GM12878 (cell line): ENCODE results near the gene PTPN5. TPM values are rescaled to one million over a fixed set of nuclear protein-coding genes. Genes with fewer than 3 reads are reported as not detected.

Experiments
- ATAC-seq: fragments of 200-7000 bp; cut with Tn5 transposase; 3 replicates; pipeline ENCODE4 v1.9.1; 2020; ENCODE audit warnings: mild to moderate bottlenecking, moderate library complexity
- BruUV-seq: library from RNA; stranded (reverse); fragments of 400-500 nt; replicated peaks from 2 replicates; lab custom pipeline; 2021; lab: Mats Ljungman, UMichigan
- CTCF ChIA-PET: fragments of 300-600 bp; sonication (Branson Sonifier 250); formaldehyde crosslinking; extraction: SDS; loops from one replicate; lab custom pipeline; 2021; ENCODE audit warnings: inconsistent platforms; lab: Yijun Ruan, JAX
- POLR2A ChIA-PET: fragments of 350-600 bp; formaldehyde crosslinking; extraction: SDS; loops from one replicate; lab custom pipeline; 2021; ENCODE audit warnings: inconsistent platforms; lab: Charles Lee
- RAD21 ChIA-PET: fragments of 300-600 bp; sonication (Branson Sonifier 250); formaldehyde crosslinking; loops from one replicate; lab custom pipeline; 2023; ENCODE audit warnings: antibody characterized with exemption; ENCODE audit not compliant: unreplicated experiment; lab: Charles Lee
- SMC1A ChIA-PET: fragments of 300-600 bp; sonication (Branson Sonifier 250); formaldehyde crosslinking; loops from one replicate; lab custom pipeline; 2023; ENCODE audit not compliant: unreplicated experiment, uncharacterized antibody; lab: Charles Lee
- DNase-seq: peaks from one replicate; pipeline ENCODE4 v3.0.0-alpha.2; 2011; ENCODE audit warnings: low read depth, low spot score
- FAIRE-seq: peaks from 3 replicates; lab custom pipeline; 2011; peaks lifted over from hg19 to GRCh38; lab: Jason Lieb, UNC
- H2AFZ ChIP-seq: 2 replicates; pipeline ENCODE4 v1.6.0; 2011; ENCODE audit warnings: low read depth, low read length, control low read depth; ENCODE audit not compliant: control insufficient read depth
- H3K27ac ChIP-seq: 2 replicates; pipeline ENCODE4 v1.5.1; 2011; ENCODE audit warnings: control low read depth; ENCODE audit not compliant: control insufficient read depth, insufficient read depth
- H3K27me3 ChIP-seq, 2 experiments: replicated peaks in 1 of 2; 2 replicates each; pipeline versions ENCODE4 v1.6.0 to v1.6.1; 2011; ENCODE audit warnings: low read length in 1 of 2; ENCODE audit not compliant: control insufficient read depth in 2 of 2, insufficient read depth in 2 of 2
- H3K36me3 ChIP-seq, 2 experiments: 2 replicates each; pipeline ENCODE4 v1.5.1; 2011; ENCODE audit warnings: low read length in 1 of 2; ENCODE audit not compliant: control insufficient read depth in 2 of 2, insufficient read depth in 2 of 2
- H3K4me1 ChIP-seq: 2 replicates; pipeline ENCODE4 v1.6.1; 2011; ENCODE audit warnings: mild to moderate bottlenecking, low read length, moderate library complexity, mixed read lengths; ENCODE audit not compliant: control insufficient read depth, insufficient read depth
- H3K4me2 ChIP-seq: 2 replicates; pipeline ENCODE4 v1.6.0; 2011; ENCODE audit warnings: control low read depth; ENCODE audit not compliant: control insufficient read depth, insufficient read depth
- H3K4me3 ChIP-seq: fragments of 200-600 bp; sonication (generic); 2 replicates; pipeline ENCODE4 v1.5.1; 2016
- H3K79me2 ChIP-seq: 2 replicates; pipeline ENCODE4 v1.6.0; 2011; ENCODE audit warnings: low read length; ENCODE audit not compliant: control insufficient read depth, insufficient read depth
- H3K9ac ChIP-seq: 2 replicates; pipeline ENCODE4 v1.8.0; 2011; ENCODE audit warnings: low read length, control low read depth, mixed read lengths; ENCODE audit not compliant: control insufficient read depth, insufficient read depth
- H3K9me3 ChIP-seq: replicated peaks from 3 replicates; pipeline ENCODE4 v1.5.1; 2011; ENCODE audit warnings: mild to moderate bottlenecking, low read length; ENCODE audit not compliant: control insufficient read depth, insufficient read depth
- H4K20me1 ChIP-seq: 2 replicates; pipeline ENCODE4 v1.6.0; 2011; ENCODE audit not compliant: control insufficient read depth, insufficient read depth
- ETV6 ChIP-seq, 2 experiments: fragments of 450-650 bp in 1 of 2; IDR thresholded peaks in 1 of 2; conservative IDR thresholded peaks in 1 of 2; 2 replicates each; pipeline ENCODE4 v1.6.1; 2014; ENCODE audit warnings: antibody characterized with exemption in 1 of 2, borderline replicate concordance in 1 of 2, low read depth in 1 of 2, mild to moderate bottlenecking in 1 of 2, moderate library complexity in 1 of 2
- FOS ChIP-seq: IDR thresholded peaks from 3 replicates; pipeline ENCODE4 v1.6.1; 2011; ENCODE audit warnings: borderline replicate concordance; ENCODE audit not compliant: insufficient read length; ENCODE audit errors: extremely low read depth
- GABPA ChIP-seq: IDR thresholded peaks from 2 replicates; pipeline ENCODE4 v1.6.1; 2014; ENCODE audit warnings: antibody characterized with exemption, low read depth, mild to moderate bottlenecking, inconsistent platforms
- LARP7 ChIP-seq: fragments of 450-650 bp; IDR thresholded peaks from 2 replicates; pipeline ENCODE4 v1.6.1; 2017; ENCODE audit warnings: mild to moderate bottlenecking
- NFYB ChIP-seq: IDR thresholded peaks from 2 replicates; pipeline ENCODE4 v1.6.1; 2011; ENCODE audit warnings: low read depth, mild to moderate bottlenecking, low read length, improper control_type of control experiment, moderate library complexity; ENCODE audit not compliant: insufficient read depth
- RELA ChIP-seq: fragments of 450-650 bp; IDR thresholded peaks from 2 replicates; pipeline ENCODE4 v1.8.0; 2014; ENCODE audit warnings: borderline replicate concordance; ENCODE audit not compliant: partially characterized antibody
- SIX5 ChIP-seq: IDR thresholded peaks from 2 replicates; pipeline ENCODE4 v1.6.1; 2011; ENCODE audit warnings: mild to moderate bottlenecking, low read depth, low read length, moderate library complexity; ENCODE audit not compliant: severe bottlenecking
- SP1 ChIP-seq: IDR thresholded peaks from one replicate; pipeline ENCODE4 v1.6.1; 2011; ENCODE audit warnings: low read depth, low read length
- SUZ12 ChIP-seq: fragments of 200-600 bp; sonication (generic); IDR thresholded peaks from one replicate; pipeline ENCODE4 v1.6.1; 2018; ENCODE audit warnings: antibody characterized with exemption, mild to moderate bottlenecking; ENCODE audit not compliant: unreplicated experiment
- whole genome bisulfite sequencing: methylation state at CpG from one replicate; pipeline ENCODE4 v1.1.6; 2016; ENCODE audit warnings: low lambda C conversion rate; ENCODE audit not compliant: insufficient replicate concordance, insufficient coverage; ENCODE audit errors: missing lambda C conversion rate; 5-methylcytosine and 5-hydroxymethylcytosine counted together
- in situ Hi-C: fragments of 300-500 bp; cut with MboI; formaldehyde crosslinking; loops from 9 replicates; pipeline ENCODE4 v1.14.3; 2018; ENCODE audit warnings: mixed read lengths
- intact Hi-C: fragments of 100-400 bp; cut with micrococcal nuclease; formaldehyde crosslinking; loops from one replicate; pipeline ENCODE4 v1.14.2; 2022; ENCODE audit not compliant: unreplicated experiment
- polyA plus RNA-seq, 11 experiments: library from polyadenylated mRNA; depleted of rRNA in 4 of 11; unstranded in 6 of 11; stranded (reverse) in 5 of 11; fragments of >200 nt; fragmentation: Nextera tagmentation in 4 of 11; fragmentation: Illumina TruSeq in 1 of 11; extraction: Ambion mirVana in 4 of 11; extraction: Trizol in 1 of 11; gene quantifications; 1 replicate in 1 of 11; 2 replicates in 10 of 11; pipeline versions ENCODE4 v1.2.1 to v1.2.3, GENCODE V29; 2011 to 2016; ENCODE audit warnings: inconsistent platforms in 2 of 11, missing spikeins in 2 of 11, low read depth in 1 of 11
- total RNA-seq, 4 experiments: library from RNA; depleted of rRNA in 3 of 4; stranded (reverse); fragments of >200 nt in 3 of 4; fragmentation: Illumina TruSeq in 1 of 4; extraction: Trizol in 1 of 4; gene quantifications; 2 replicates each; pipeline versions ENCODE4 v1.2.1 to v1.2.3, GENCODE V29; 2013 to 2021
- TF ChIP-seq, protein P1 (sequence below): fragments of 450-650 bp; IDR thresholded peaks from 2 replicates; pipeline ENCODE4 v1.6.1; 2017; ENCODE audit warnings: antibody characterized with exemption, mild to moderate bottlenecking, moderate library complexity
- TF ChIP-seq, protein P2 (sequence below), 3 experiments: IDR thresholded peaks in 2 of 3; conservative IDR thresholded peaks in 1 of 3; 2 replicates each; pipeline ENCODE4 v1.5.1; 2011; ENCODE audit warnings: low read depth in 3 of 3, low read length in 3 of 3, mild to moderate bottlenecking in 3 of 3, control low read depth in 2 of 3, moderate library complexity in 2 of 3, inconsistent platforms in 1 of 3, mixed read lengths in 1 of 3; ENCODE audit not compliant: control insufficient read depth in 2 of 3, insufficient read depth in 1 of 3; ENCODE audit errors: extremely low read depth in 1 of 3

The PTPN5 gene
- total and polyA plus RNA-seq, 10 of the 15 experiments (the other 5 are each of a cell fraction or from before 2014, with no cell fraction given): 0.04 to 0.06 (median 0.05) TPM; not detected in 7

DNA sequence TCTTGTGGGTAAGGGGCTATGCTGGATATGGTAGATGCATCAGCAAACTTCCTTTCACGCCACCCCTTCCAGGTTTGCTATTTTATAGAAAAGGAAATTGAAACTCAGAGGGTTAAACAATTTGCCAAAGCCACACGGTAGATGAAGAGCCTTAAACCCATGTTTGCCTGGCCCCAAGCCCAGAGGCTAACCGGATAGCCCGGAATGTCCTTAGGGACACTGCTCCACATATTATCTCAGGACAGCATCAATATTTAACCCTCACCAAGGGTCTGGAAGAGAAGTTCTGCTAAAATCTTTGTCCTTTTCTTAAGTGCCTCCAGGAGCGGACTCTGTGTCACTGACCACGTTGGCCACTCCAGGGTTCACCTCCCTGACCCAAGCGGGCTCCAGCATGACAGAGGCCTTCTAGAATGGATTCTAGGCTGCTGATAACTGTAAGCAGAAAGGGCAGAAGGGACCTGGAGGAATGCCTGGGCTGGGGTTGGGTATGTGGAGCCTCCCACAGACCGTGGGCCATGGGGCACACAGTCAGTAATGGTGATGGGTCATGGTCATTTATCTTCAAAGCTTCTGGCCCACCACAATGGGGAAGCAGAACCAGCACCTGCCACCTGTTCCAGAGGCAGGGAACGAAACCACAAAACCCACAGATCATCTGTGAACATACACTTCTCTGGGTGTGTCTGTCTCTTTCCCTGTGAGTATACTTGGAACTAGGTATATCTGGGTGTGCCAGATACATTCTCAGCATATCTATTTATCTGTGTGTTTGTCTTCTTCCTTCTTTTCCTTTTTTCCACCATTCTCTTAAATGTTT is 98.4 kb downstream of the PTPN5 start:
- ChIA-PET POLR2A (no interaction called here), CTCF (no interaction called here), RAD21 (no interaction called here)
- no peak overlapping the region for H2AFZ ChIP-seq
- H3K36me3 ChIP-seq: no peaks in the 10 kb centered on the region
- no peak overlapping the region for H3K4me2 ChIP-seq
- H3K9ac ChIP-seq: no peak overlapping the region
- WGBS: 58% methylated on average over 8 of the region's 9 CpGs
- no peak overlapping the region for H3K4me3 ChIP-seq
- intact Hi-C loops: no loop called here
- no peaks in the 10 kb centered on the region for H3K4me1 ChIP-seq
- in situ Hi-C loops: no loop called here
- no peak for FAIRE-seq
- TF ChIP-seq SP1: no peak
- no peak for TF ChIP-seq SUZ12
- TF ChIP-seq, protein P1, sequence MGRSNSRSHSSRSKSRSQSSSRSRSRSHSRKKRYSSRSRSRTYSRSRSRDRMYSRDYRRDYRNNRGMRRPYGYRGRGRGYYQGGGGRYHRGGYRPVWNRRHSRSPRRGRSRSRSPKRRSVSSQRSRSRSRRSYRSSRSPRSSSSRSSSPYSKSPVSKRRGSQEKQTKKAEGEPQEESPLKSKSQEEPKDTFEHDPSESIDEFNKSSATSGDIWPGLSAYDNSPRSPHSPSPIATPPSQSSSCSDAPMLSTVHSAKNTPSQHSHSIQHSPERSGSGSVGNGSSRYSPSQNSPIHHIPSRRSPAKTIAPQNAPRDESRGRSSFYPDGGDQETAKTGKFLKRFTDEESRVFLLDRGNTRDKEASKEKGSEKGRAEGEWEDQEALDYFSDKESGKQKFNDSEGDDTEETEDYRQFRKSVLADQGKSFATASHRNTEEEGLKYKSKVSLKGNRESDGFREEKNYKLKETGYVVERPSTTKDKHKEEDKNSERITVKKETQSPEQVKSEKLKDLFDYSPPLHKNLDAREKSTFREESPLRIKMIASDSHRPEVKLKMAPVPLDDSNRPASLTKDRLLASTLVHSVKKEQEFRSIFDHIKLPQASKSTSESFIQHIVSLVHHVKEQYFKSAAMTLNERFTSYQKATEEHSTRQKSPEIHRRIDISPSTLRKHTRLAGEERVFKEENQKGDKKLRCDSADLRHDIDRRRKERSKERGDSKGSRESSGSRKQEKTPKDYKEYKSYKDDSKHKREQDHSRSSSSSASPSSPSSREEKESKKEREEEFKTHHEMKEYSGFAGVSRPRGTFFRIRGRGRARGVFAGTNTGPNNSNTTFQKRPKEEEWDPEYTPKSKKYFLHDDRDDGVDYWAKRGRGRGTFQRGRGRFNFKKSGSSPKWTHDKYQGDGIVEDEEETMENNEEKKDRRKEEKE: no peak
- TF ChIP-seq NFYB: no peak
- TF ChIP-seq SIX5: no peak
- TF ChIP-seq LARP7: no peak
- TF ChIP-seq ETV6 (conservative IDR thresholded peaks at IDR 0.05 in 1 of 2, IDR thresholded peaks at IDR 0.05 in 1 of 2; ENCODE audit: borderline replicate concordance in 1 of 2, low read depth in 1 of 2): no peak
- no peak for TF ChIP-seq RELA
- TF ChIP-seq, protein P2, sequence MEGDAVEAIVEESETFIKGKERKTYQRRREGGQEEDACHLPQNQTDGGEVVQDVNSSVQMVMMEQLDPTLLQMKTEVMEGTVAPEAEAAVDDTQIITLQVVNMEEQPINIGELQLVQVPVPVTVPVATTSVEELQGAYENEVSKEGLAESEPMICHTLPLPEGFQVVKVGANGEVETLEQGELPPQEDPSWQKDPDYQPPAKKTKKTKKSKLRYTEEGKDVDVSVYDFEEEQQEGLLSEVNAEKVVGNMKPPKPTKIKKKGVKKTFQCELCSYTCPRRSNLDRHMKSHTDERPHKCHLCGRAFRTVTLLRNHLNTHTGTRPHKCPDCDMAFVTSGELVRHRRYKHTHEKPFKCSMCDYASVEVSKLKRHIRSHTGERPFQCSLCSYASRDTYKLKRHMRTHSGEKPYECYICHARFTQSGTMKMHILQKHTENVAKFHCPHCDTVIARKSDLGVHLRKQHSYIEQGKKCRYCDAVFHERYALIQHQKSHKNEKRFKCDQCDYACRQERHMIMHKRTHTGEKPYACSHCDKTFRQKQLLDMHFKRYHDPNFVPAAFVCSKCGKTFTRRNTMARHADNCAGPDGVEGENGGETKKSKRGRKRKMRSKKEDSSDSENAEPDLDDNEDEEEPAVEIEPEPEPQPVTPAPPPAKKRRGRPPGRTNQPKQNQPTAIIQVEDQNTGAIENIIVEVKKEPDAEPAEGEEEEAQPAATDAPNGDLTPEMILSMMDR (IDR thresholded peaks at IDR 0.05 in 2 of 3, conservative IDR thresholded peaks at IDR 0.05 in 1 of 3; ENCODE audit: control insufficient read depth in 2 of 3, extremely low read depth in 1 of 3, insufficient read depth in 1 of 3, low read depth in 3 of 3, low read length in 3 of 3): no peak
- no peak for TF ChIP-seq GABPA
- no peak for TF ChIP-seq FOS
- TF ChIP-seq, all 136 proteins: peak for 0
- Histone ChIP-seq H3K27me3 (no peaks in the 10 kb centered on the region), H3K9me3 (no peaks in the 10 kb centered on the region), H3K27ac (no peak overlapping the region), H3K79me2 (no peaks in the 10 kb centered on the region), H4K20me1 (no peaks in the 10 kb centered on the region)
- DNase-seq: no peak
- SMC1A ChIA-PET: interaction anchor here (0.8 kb wide), 1 partner anchor 29 kb away, joined by 4 read pairs; no protein-coding TSS in a partner anchor
- no TSS peak for BruUV-seq
- ATAC-seq: no peak
